PC-3 (cell line): ENCODE measurements around the gene DCAF6. TPM values are rescaled to one million over a fixed set of nuclear protein-coding genes. Genes with fewer than 3 reads are reported as not detected.

ENCODE experiments used
- ATAC-seq: fragments of 200-7000 bp; cut with Tn5 transposase; 2 replicates; pipeline ENCODE4 v1.9.1; 2020; ENCODE audit warnings: mild to moderate bottlenecking, moderate library complexity
- BruUV-seq: library from RNA; stranded (reverse); fragments of 400-500 nt; replicated peaks from 2 replicates; lab custom pipeline; 2021; lab: Mats Ljungman, UMichigan
- CTCF ChIA-PET: fragments of 300-600 bp; sonication (Branson Sonifier 250); formaldehyde crosslinking; loops from one replicate; lab custom pipeline; 2022; ENCODE audit warnings: antibody characterized with exemption; lab: Charles Lee
- POLR2A ChIA-PET: fragments of 300-600 bp; sonication (Branson Sonifier 250); formaldehyde crosslinking; loops from one replicate; lab custom pipeline; 2022; ENCODE audit warnings: antibody characterized with exemption; ENCODE audit not compliant: unreplicated experiment; lab: Charles Lee
- DNase-seq: peaks from one replicate; pipeline ENCODE4 v3.0.0-alpha.2; 2015
- H2AFZ ChIP-seq: fragments of 300-600 bp; sonication (generic); 2 replicates; pipeline ENCODE4 v1.6.0; 2016; ENCODE audit warnings: antibody characterized with exemption, low read length
- H3F3A ChIP-seq: fragments of 300-600 bp; sonication (generic); one replicate; pipeline ENCODE4 v1.6.0; 2017; ENCODE audit warnings: antibody characterized with exemption, low read length, control low read depth, mild to moderate bottlenecking; ENCODE audit not compliant: unreplicated experiment
- H3K27ac ChIP-seq: fragments of 300-600 bp; sonication (generic); 2 replicates; pipeline ENCODE4 v1.5.1; 2016; ENCODE audit warnings: mild to moderate bottlenecking, low read length
- H3K27me3 ChIP-seq: fragments of 300-600 bp; sonication (generic); 2 replicates; pipeline ENCODE4 v1.6.1; 2016; ENCODE audit warnings: low read length, mixed read lengths
- H3K36me3 ChIP-seq: fragments of 300-600 bp; sonication (generic); 2 replicates; pipeline ENCODE4 v1.6.1; 2016; ENCODE audit warnings: low read depth, mixed run types, low read length, mixed read lengths
- H3K4me1 ChIP-seq: fragments of 300-600 bp; sonication (generic); 2 replicates; pipeline ENCODE4 v1.5.1; 2016; ENCODE audit warnings: low read length; ENCODE audit not compliant: insufficient read depth
- H3K4me2 ChIP-seq: fragments of 300-600 bp; sonication (generic); 2 replicates; pipeline ENCODE4 v1.6.0; 2016; ENCODE audit warnings: low read length
- H3K4me3 ChIP-seq: fragments of 300-600 bp; sonication (generic); 2 replicates; pipeline ENCODE4 v1.5.1; 2016; ENCODE audit warnings: mild to moderate bottlenecking, low read length, mixed read lengths
- H3K79me2 ChIP-seq: fragments of 300-600 bp; sonication (generic); 2 replicates; pipeline ENCODE4 v1.6.1; 2017; ENCODE audit warnings: low read length, mixed read lengths
- H3K9ac ChIP-seq: fragments of 300-600 bp; sonication (generic); 2 replicates; pipeline ENCODE4 v1.6.0; 2016; ENCODE audit warnings: mild to moderate bottlenecking, low read length
- H3K9me2 ChIP-seq: fragments of 300-600 bp; sonication (generic); replicated peaks from 2 replicates; pipeline ENCODE4 v1.6.1; 2016; ENCODE audit warnings: mixed run types, low read length, mixed read lengths
- H3K9me3 ChIP-seq: fragments of 300-600 bp; sonication (generic); 2 replicates; pipeline ENCODE4 v1.6.1; 2016; ENCODE audit warnings: low read length, mixed read lengths
- H4K20me1 ChIP-seq: fragments of 300-600 bp; sonication (generic); 2 replicates; pipeline ENCODE4 v1.6.1; 2016; ENCODE audit warnings: low read length, mixed read lengths
- CTCF ChIP-seq: fragments of 300-600 bp; sonication (generic); conservative IDR thresholded peaks from 2 replicates; pipeline ENCODE4 v1.5.1; 2017; ENCODE audit warnings: antibody characterized with exemption, low read depth, mild to moderate bottlenecking, low read length
- EZH2 ChIP-seq: fragments of 300-600 bp; sonication (generic); IDR thresholded peaks from one replicate; pipeline ENCODE4 v1.6.1; 2017; ENCODE audit warnings: antibody characterized with exemption, mild to moderate bottlenecking, low read length; ENCODE audit not compliant: unreplicated experiment
- EZH2phosphoT487 ChIP-seq: fragments of 300-600 bp; sonication (generic); IDR thresholded peaks from 2 replicates; pipeline ENCODE4 v1.6.1; 2018; ENCODE audit warnings: mild to moderate bottlenecking, antibody characterized with exemption, low read length, borderline replicate concordance
- intact Hi-C: fragments of 100-400 bp; cut with micrococcal nuclease; formaldehyde crosslinking; loops from 2 replicates; pipeline ENCODE4 v1.9.0; 2023
- total RNA-seq: library from RNA; depleted of rRNA; stranded (reverse); fragments of >200 nt; gene quantifications from 2 replicates; pipeline ENCODE4 v1.2.3, GENCODE V29; 2014

Gene DCAF6
- total RNA-seq, 1 experiment from 2014 or later, result 29.1 TPM

DNA sequence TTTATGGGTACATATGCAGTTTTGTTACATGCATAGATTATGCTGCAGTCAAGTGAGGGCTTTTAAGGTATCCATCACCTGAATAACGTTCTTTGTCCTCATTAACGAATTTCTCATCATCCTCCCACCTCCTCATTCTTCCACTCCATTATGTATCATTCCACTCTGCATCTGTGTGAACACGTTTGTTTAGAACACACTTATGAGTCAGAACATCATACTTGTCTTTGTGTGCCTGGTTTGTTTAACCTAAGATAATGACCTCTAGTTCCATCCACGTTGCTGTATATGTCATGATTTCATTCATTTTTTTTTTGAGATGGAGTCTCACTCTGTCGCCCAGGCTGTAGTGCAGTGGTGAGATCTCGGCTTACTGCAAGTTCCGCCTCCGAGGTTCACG lies 7.1 kb downstream of the DCAF6 start:
- no peak for TF ChIP-seq EZH2phosphoT487
- TF ChIP-seq CTCF, result no peak
- TF ChIP-seq EZH2, result no peak
- Histone ChIP-seq H3K4me3 (no peak overlapping the region), H3K4me1 (peaks cover 2% of the 10 kb centered on the region), H3K27me3 (no peaks in the 10 kb centered on the region), H3K4me2 (no peak overlapping the region), H3K27ac (no peak overlapping the region), H3K79me2 (peaks cover 93% of the 10 kb centered on the region), H3K36me3 (no peaks in the 10 kb centered on the region), H3K9me3 (no peaks in the 10 kb centered on the region), H3K9ac (no peak overlapping the region), H4K20me1 (0 out of 2 replicates have a peak, but pooled peaks cover 4% of the 10 kb centered on the region), H3K9me2 (no peaks in the 10 kb centered on the region), H2AFZ (no peak overlapping the region), H3F3A (no peaks in the 10 kb centered on the region)
- ATAC-seq (no peak), DNase-seq (no peak)
- BruUV-seq, result no TSS peak
- ChIA-PET POLR2A (no interaction called here), CTCF (no interaction called here)
- intact Hi-C loops, result no loop called here

GRCh38 chr1:167947733-167948132 lies 11.2 kb downstream of the DCAF6 start:
- POLR2A ChIA-PET, result no interaction called here
- H3K27ac ChIP-seq, result no peak overlapping the region
- H3K27me3 ChIP-seq, result no peaks in the 10 kb centered on the region
- H3F3A ChIP-seq, result no peaks in the 10 kb centered on the region
- H3K36me3 ChIP-seq, result peaks cover 3% of the 10 kb centered on the region; the same call in 1 of the 2 replicates
- CTCF ChIA-PET, result no interaction called here
- H3K4me2 ChIP-seq, result no peak overlapping the region
- intact Hi-C loops, result no loop called here
- H3K4me3 ChIP-seq, result no peak overlapping the region
- peaks cover 75% of the 10 kb centered on the region for H3K79me2 ChIP-seq
- H3K4me1 ChIP-seq, result peaks cover 11% of the 10 kb centered on the region
- DNase-seq (no peak), ATAC-seq (no peak)
- H3K9me3 ChIP-seq, result no peaks in the 10 kb centered on the region
- no TSS peak for BruUV-seq
- H2AFZ ChIP-seq, result no peak overlapping the region
- TF ChIP-seq EZH2, result no peak
- TF ChIP-seq CTCF, result no peak
- TF ChIP-seq EZH2phosphoT487, result no peak
- no peaks in the 10 kb centered on the region for H3K9me2 ChIP-seq
- H4K20me1 ChIP-seq, result 0 out of 2 replicates have a peak, but pooled peaks cover 4% of the 10 kb centered on the region
- no peak overlapping the region for H3K9ac ChIP-seq

GRCh38 chr1:167949785-167950184 lies 13.3 kb downstream of the DCAF6 start:
- Histone ChIP-seq H3K36me3 (peaks cover 6% of the 10 kb centered on the region; the same call in 1 of the 2 replicates), H3K4me1 (peaks cover 11% of the 10 kb centered on the region), H4K20me1 (0 out of 2 replicates have a peak, but pooled peaks cover 4% of the 10 kb centered on the region), H2AFZ (no peak overlapping the region), H3K79me2 (peaks cover 60% of the 10 kb centered on the region), H3K27me3 (no peaks in the 10 kb centered on the region), H3K9me3 (no peaks in the 10 kb centered on the region), H3K9ac (no peak overlapping the region), H3K4me3 (no peak overlapping the region), H3K4me2 (no peak overlapping the region), H3K27ac (no peak overlapping the region), H3K9me2 (no peaks in the 10 kb centered on the region), H3F3A (no peaks in the 10 kb centered on the region)
- POLR2A ChIA-PET, result no interaction called here
- DNase-seq (no peak), ATAC-seq (no peak)
- BruUV-seq, result no TSS peak
- intact Hi-C loops, result no loop called here
- CTCF ChIA-PET, result no interaction called here
- TF ChIP-seq EZH2 (no peak), EZH2phosphoT487 (no peak), CTCF (no peak)
